Esophagus squamous epithelium (tissue), 4 donors: ENCODE measurements around the gene CCDC146.

Source experiments
- POLR2A ChIP-seq, 4 donors: fragments of 450-650 bp; IDR thresholded peaks; one replicate each; pipeline ENCODE4 v1.6.1; 2017; ENCODE audit warnings: antibody characterized with exemption in 4 of 4, mild to moderate bottlenecking in 4 of 4, moderate library complexity in 3 of 4
- TF ChIP-seq, protein P1 (sequence below), 6 experiments: fragments of 450-650 bp in 4 of 6; fragments of 200-600 bp in 2 of 6; sonication (generic) in 2 of 6; IDR thresholded peaks; one replicate each; pipeline ENCODE4 v1.5.1; 2016 to 2019; ENCODE audit warnings: antibody characterized with exemption in 6 of 6, mild to moderate bottlenecking in 4 of 6, moderate library complexity in 4 of 6

DNA sequence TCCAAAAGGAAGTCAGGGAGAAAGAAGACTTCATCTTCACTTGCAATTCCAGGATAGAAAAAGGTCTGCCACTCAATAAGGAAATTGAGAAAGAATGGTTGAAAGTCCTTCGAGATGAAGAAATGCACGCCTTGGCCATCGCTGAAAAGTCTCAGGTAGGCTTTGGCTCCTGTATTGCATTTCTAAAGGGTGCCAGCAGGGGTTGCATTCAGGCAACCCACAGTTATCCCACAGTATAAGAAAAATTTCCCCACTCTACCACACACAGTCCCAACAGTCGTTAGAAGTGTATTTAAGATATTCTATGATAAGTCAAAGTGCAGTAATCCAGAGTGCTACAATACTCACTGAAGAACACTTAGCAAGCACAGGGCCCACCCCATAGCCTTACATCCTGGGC lies 170.6 kb downstream of the CCDC146 start:
- TF ChIP-seq, protein P1, sequence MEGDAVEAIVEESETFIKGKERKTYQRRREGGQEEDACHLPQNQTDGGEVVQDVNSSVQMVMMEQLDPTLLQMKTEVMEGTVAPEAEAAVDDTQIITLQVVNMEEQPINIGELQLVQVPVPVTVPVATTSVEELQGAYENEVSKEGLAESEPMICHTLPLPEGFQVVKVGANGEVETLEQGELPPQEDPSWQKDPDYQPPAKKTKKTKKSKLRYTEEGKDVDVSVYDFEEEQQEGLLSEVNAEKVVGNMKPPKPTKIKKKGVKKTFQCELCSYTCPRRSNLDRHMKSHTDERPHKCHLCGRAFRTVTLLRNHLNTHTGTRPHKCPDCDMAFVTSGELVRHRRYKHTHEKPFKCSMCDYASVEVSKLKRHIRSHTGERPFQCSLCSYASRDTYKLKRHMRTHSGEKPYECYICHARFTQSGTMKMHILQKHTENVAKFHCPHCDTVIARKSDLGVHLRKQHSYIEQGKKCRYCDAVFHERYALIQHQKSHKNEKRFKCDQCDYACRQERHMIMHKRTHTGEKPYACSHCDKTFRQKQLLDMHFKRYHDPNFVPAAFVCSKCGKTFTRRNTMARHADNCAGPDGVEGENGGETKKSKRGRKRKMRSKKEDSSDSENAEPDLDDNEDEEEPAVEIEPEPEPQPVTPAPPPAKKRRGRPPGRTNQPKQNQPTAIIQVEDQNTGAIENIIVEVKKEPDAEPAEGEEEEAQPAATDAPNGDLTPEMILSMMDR (IDR thresholded peaks at IDR 0.05) = peak in 1 of 6 experiments; percentile 26
- TF ChIP-seq POLR2A (IDR thresholded peaks at IDR 0.05) = no peak
